Measurements from ENCODE around the gene EZH2. TPM values are rescaled to one million over a fixed set of nuclear protein-coding genes. Genes with fewer than 3 reads are reported as not detected.

Gene EZH2
- total RNA-seq, 4 donors from 2014 or later, result 1.1 to 4.9 (median 2.2) TPM

DNA sequence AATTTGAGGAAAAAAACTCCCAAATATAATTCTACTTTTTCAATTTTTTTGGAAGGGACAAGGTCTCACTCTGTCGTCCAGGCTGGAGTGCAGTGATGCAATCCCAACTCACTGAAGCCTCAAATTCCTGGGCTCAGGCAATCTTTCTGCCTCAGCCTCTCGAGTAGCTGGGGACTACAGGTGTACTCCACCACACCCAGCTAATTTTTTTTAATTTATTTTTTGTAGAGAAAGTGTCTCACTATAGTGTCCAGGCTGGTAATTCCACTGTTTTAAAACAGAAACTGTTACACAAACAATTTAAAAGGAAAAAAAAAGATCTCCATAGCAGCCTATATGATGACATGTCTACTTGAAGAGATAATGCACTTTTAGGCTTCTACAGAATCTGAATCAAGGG is 25.6 kb downstream of the EZH2 start:
- TF ChIP-seq, protein P1, sequence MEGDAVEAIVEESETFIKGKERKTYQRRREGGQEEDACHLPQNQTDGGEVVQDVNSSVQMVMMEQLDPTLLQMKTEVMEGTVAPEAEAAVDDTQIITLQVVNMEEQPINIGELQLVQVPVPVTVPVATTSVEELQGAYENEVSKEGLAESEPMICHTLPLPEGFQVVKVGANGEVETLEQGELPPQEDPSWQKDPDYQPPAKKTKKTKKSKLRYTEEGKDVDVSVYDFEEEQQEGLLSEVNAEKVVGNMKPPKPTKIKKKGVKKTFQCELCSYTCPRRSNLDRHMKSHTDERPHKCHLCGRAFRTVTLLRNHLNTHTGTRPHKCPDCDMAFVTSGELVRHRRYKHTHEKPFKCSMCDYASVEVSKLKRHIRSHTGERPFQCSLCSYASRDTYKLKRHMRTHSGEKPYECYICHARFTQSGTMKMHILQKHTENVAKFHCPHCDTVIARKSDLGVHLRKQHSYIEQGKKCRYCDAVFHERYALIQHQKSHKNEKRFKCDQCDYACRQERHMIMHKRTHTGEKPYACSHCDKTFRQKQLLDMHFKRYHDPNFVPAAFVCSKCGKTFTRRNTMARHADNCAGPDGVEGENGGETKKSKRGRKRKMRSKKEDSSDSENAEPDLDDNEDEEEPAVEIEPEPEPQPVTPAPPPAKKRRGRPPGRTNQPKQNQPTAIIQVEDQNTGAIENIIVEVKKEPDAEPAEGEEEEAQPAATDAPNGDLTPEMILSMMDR (IDR thresholded peaks at IDR 0.05; ENCODE audit: low read depth), result no peak

DNA sequence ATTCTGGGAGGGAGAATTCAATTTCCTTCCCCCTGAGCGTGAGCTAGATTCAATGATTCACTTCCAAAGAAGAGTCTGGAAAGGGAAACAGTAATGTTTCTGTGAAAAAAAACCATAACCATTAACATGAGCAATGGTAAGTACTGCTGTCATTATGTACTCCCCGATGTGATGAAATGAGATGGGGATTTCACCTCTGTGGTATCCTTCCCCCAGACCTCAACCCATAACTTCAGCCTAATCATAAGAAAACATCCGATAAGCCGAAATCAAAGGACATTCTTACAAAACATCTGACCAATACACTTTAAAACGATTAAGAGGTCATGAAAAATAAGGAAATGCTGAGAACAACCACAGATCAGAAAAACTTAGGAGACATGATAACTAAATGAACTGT is 27.2 kb downstream of the EZH2 start:
- TF ChIP-seq, protein P1 (IDR thresholded peaks at IDR 0.05; ENCODE audit: low read depth), result no peak

GRCh38 chr7:148856578-148856881 is 27.6 kb downstream of the EZH2 start:
- TF ChIP-seq, protein P1 (IDR thresholded peaks at IDR 0.05; ENCODE audit: low read depth), result no peak

GRCh38 chr7:148854983-148855382 is 29.1 kb downstream of the EZH2 start:
- TF ChIP-seq, protein P1 (IDR thresholded peaks at IDR 0.05; ENCODE audit: low read depth), result no peak

DNA sequence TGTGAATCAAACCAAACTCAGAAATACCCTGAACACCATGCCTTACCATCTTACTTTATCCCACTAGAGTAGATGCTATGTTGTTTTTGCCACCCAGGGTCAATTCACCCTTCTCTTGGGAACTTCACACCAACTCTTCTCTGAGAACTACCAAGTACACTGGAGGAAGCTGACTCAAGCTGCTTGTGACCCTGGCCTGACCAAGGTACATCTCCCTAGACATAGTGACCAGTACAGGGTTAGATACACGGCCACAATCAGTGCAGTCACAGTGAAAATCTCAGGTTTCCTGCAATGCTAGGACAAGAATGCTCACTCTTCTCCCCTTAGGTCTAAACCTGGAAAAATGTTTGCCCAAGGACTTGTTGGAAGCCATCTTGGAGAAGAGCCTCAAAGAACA is 31.8 kb downstream of the EZH2 start:
- TF ChIP-seq, protein P1 (IDR thresholded peaks at IDR 0.05; ENCODE audit: low read depth), result no peak

- TF ChIP-seq, protein P1 (IDR thresholded peaks at IDR 0.05; ENCODE audit: low read depth), result no peak
These were observed 33.5 kb downstream of the EZH2 start for GRCh38 chr7:148850564-148850963.

DNA sequence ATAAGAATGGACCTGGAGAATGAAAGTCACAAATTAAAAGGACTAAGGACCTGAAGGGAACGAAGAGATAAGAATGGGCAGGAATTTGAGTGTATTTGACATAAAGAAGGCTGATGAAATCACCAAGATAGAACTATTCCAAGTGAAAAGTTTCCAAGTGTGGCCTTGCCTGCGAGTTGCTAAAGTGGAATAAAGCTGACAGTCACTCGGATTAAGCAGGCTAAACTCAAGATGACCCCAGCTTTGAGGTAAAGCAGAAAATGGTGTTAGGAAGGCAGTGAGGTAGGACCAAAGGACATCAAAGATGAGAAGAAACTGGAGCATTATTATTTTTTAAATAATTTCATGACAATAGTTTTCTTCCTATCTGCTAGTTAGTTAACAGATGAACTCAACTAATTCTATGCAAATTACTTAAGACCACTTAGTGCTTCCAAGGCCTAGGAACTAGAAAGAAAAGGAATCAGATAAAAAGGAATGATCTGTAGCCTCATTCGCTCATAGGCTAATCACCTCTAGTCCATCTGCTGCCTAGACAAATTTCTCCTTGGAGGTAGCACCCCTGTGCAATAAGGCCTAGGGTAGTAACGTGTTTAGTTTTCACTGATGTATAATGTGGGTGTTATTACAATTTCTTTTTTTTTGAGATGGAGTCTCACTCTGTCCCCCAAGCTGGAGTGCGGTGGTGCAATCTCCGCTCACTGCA is 34.5 kb downstream of the EZH2 start:
- TF ChIP-seq, protein P1 (IDR thresholded peaks at IDR 0.05; ENCODE audit: low read depth), result no peak

Data from subcutaneous adipose tissue (tissue), 4 donors.